Measurements from ENCODE around the gene KMO.

- no peak for TF ChIP-seq EZH2 (IDR thresholded peaks at IDR 0.05; ENCODE audit: borderline replicate concordance, low read depth, low read length, severe bottlenecking)
- TF ChIP-seq, protein P1, sequence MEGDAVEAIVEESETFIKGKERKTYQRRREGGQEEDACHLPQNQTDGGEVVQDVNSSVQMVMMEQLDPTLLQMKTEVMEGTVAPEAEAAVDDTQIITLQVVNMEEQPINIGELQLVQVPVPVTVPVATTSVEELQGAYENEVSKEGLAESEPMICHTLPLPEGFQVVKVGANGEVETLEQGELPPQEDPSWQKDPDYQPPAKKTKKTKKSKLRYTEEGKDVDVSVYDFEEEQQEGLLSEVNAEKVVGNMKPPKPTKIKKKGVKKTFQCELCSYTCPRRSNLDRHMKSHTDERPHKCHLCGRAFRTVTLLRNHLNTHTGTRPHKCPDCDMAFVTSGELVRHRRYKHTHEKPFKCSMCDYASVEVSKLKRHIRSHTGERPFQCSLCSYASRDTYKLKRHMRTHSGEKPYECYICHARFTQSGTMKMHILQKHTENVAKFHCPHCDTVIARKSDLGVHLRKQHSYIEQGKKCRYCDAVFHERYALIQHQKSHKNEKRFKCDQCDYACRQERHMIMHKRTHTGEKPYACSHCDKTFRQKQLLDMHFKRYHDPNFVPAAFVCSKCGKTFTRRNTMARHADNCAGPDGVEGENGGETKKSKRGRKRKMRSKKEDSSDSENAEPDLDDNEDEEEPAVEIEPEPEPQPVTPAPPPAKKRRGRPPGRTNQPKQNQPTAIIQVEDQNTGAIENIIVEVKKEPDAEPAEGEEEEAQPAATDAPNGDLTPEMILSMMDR (IDR thresholded peaks at IDR 0.05; ENCODE audit: borderline replicate concordance, extremely low read depth, low read length, poor library complexity, severe bottlenecking): no peak
These were observed 49.4 kb upstream of the KMO start for GRCh38 chr1:241482761-241483250.

Data from DND-41 (cell line).